ENCODE measurements around the gene SMAGP.

SMAGP gene

DNA sequence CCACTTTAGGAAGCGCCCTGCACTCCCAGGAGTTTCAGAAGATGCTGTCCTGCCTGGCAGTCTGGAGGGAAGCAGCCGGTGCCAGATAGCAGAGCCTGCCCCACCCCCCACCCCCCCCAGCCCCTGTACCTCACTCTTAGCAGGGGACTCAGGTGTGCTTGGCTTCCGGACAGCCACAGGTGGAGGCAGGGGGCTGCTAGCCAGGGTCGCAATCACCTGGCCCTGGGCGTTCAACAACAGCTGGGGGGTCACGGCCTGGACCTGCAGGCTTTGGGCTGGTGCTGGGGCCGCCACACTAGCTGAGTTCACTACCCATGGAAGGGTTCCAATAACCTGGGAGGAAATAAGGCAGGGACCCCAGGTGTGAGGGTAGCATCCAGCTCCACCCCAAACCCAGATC lies 74.4 kb downstream of the SMAGP start:
- no peak for DNase-seq (ENCODE audit: low spot score)
